Left kidney (tissue), 2 donors: Measurements from ENCODE around the gene MALT1. TPM values are rescaled to one million over a fixed set of nuclear protein-coding genes. Genes with fewer than 3 reads are reported as not detected.
"Not testable (repeated sequence)": the region's sequence is repeated elsewhere in the genome, so short reads cannot be mapped to it uniquely, and the experiment has no call there.

Experiments
- DNase-seq: peaks from one replicate; pipeline ENCODE4 v3.0.0-alpha.2; 2013
- polyA plus RNA-seq: library from polyadenylated mRNA; unstranded; fragments of 120-200 nt; gene quantifications from one replicate; pipeline ENCODE4 v1.2.1, GENCODE V29; 2013; ENCODE audit not compliant: insufficient read length

The MALT1 gene
- polyA plus RNA-seq, 1 donor = 42.6 TPM

DNA sequence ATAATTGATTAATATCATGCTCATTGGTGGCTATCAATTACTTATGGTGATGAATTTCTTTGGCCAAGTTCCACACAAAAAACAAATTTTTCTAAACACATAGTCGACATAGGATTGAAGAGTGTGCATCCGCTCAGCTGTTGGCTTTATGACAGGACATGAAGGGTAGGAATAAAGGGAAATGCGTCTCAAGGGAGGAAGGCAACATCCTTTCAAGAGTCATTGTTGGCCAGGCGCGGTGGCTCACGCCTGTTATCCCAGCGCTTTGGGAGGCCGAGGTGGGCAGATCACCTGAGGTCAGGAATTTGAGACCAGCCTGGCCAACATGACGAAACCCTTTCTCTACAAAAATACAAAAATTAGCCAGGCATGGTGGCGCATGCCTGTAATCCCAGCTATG is 20.4 kb upstream of the MALT1 start:
- DNase-seq = not testable (repeated sequence)

GRCh38 chr18:58653144-58653722 is 18.0 kb upstream of the MALT1 start:
- DNase-seq = not testable (repeated sequence)

- no peak for DNase-seq
Measured at GRCh38 chr18:58653814-58654509, 17.3 kb upstream of the MALT1 start.

GRCh38 chr18:58654896-58655614 is 16.2 kb upstream of the MALT1 start:
- DNase-seq = no peak

DNA sequence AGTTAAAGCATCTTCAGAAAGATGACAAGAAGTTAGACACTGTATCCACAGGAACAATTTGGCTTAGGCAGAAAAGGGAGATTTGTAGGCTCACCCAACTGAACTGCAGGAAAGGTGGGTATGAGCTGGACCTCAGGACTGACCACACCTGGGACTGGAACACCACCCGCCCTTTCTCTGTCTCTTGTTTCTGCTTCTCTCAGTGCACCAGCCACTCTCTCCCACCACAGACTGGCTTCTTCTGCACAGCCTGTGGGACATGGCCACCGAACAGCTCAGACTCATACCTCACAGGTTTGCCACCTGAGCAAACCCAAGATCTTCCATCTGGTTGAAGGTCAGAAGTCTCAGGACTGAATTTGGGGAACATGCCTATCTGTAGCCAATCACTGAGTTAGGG is 14.2 kb upstream of the MALT1 start:
- DNase-seq = no peak

DNA sequence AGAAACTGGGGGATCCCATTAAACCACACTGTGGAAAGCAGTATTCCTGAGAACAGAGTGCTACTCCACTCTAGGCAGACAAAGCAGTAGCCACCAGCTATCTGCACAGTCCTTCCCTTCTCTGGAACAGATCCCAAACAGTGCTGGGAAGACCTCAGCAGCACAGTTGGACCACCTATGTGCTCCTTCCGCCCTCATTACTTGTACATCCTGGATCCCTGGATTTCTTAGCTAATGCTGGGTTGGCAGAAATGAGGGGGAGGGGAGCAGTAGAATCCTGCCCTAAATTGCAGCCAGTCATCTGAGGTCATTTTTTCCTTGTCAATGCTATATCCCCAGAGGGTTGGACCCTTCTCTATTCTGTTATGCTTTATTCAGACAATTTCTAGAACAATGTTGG is 13.8 kb upstream of the MALT1 start:
- DNase-seq = no peak

DNA sequence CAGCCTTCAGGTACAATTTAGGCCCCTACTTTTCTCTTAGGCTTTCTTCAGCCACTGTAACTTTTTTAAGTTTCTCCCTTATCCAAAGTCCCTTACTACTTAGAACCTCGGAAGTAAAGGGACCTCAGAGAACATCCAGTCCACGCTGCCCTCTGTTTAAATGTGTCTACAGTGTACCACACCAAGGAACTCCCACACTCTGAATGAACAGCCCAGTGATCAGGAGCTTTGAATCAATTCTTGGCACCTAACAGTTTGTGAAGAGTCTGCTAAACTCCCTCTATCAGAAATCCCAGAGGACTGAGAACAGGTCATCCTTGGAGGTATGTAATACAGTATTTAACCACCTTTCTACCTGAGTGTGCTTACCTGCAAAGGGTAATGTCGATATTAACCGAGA is 11.6 kb upstream of the MALT1 start:
- DNase-seq = no peak

GRCh38 chr18:58660915-58661314 is 10.3 kb upstream of the MALT1 start:
- no peak for DNase-seq

DNA sequence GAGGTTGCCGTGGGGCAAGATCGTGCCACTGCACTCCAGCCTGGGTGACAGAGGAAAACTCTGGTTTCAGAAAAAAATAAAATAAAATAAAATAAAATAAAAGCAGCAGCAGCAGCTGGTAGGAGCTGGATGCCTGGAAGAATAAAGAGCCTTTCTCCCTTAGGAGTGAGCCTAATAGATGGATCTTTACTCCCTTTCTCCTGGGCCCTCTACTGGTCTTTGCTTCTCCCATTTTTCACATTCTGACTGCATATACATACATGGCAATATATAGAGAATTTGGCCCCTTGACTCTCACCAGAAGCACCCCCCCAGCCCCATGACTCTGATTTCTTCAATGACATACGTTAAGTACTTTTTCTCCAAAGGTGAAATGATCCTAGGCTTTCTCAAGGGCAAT is 9.8 kb upstream of the MALT1 start:
- no peak for DNase-seq

DNA sequence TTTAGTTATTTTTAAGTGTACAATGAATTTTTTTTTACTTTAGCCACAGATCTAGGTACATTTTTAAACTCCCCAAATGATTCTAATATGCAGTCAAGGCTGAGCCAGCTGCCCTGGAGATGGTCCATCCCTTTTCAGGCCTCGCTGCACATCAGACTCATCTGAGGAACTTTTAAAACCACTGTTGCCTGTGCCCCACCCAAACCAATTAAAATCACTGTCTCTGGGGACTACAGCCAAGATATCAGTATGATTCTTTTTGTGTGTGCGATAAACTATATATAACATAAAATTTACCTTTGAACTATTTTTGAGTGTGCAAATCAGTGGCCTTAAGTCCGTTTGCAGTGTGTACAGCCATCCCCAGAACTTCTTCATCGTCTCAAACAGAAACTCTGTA is 9.1 kb upstream of the MALT1 start:
- DNase-seq = no peak

- DNase-seq = no peak
Measured at GRCh38 chr18:58666176-58666575, 5.1 kb upstream of the MALT1 start.

GRCh38 chr18:58668211-58668610 is 3.1 kb upstream of the MALT1 start:
- DNase-seq = no peak

DNA sequence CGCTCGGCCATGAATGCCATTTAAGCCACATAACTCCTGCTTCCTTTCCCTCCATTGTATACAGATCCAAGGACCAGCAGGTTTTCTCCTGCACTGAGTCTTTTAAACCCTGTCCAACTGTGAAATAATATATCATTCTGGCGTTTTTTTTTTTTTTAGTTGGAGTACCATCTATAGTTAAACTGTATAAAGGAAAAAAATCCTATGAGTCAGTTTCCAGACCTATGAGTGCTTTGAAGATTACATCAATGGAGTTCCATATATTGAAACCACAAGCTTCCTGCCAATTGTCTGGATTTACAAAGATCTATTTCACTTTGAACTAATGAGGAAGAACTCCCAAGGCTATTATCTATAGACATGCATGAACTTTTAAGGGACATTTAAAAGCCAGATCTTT is 2.4 kb upstream of the MALT1 start:
- DNase-seq = no peak

DNA sequence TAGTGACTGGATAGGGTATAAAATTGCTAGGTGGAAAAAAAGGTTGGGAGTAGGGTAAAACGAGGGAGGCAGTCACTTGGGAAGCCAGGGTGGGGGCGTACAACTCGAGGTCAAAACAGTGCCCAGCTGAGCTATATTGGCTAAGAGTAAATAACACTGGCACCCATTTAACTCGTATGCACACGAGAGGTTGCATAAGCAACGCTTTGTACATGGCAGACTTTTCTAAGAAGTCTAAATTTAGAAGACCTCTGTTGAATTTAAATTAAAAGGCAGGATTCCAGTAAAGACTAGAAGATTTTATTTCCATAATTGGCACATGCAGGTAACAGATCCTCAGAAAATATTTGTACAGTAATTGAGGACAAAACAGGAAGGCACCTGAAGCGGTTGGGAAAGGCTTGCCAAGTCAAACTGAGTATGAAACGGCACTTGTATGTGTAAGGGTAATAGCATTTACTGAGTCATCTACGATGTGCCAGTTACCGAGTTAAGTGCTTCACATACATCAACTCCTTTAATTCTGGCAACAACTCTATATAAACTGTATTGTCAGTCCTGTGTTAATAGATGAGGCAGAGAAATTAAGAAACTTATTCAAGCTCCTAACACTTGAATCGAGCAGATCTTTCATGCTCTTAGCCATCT is 1.4 kb upstream of the MALT1 start:
- DNase-seq = no peak

DNA sequence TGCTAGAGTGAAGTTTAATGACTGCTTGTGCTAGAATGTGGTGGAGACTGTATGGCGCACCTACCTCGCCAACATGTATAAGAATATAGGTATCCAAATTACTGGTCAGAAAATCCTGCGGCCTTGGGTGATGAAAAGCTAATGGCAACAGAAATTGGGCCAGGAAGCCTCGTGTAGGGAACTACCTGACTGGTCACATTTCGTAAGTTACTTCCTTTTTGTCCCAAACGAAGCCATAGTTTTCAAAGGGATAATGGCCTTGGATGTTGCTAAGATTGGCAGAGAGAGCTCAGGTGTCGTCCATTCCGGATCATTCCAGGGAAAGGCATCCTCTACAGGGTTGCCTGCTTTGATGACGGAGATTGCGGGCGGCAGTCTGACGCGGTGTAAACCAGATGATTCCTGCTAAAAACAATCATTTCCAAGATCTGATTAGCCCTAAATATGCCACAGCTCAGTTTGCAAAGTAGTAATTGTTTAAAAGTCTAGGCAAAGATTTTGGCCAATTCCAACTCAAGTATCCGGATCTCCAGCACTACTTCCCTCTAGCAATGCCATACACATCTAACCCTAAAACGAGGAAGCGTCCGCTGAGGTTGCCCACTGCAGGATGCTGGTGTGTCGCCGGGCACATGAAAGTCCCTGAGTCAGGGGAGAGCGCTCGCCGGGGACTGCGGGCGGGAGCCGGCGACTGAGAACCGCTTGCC is 708 bp upstream of the MALT1 start:
- no peak for DNase-seq

- DNase-seq = peak; percentile 32
Measured at GRCh38 chr18:58671632-58672564, 633 bp downstream of the MALT1 start.

DNA sequence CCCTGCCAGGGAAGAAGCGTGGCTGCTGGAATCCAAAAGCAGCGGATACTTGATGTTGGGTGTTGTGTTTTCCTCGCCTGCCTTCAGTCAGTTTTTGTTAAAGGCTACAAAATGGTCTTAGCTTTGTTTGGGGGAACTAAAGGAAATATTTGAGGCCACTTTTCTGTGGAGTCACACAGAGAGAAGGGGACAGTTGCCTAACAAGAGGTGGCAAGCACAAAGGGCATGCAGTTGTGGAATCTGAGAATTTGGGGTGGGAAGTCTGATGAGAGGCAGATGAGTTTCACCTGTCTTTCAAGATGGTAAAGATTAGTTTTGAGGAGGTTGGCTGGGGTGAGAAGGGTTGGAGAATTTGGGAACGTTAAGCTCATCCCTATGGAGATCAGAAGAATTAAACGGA is 2.9 kb downstream of the MALT1 start:
- DNase-seq = no peak

GRCh38 chr18:58674863-58675472 is 3.7 kb downstream of the MALT1 start:
- DNase-seq = no peak

DNA sequence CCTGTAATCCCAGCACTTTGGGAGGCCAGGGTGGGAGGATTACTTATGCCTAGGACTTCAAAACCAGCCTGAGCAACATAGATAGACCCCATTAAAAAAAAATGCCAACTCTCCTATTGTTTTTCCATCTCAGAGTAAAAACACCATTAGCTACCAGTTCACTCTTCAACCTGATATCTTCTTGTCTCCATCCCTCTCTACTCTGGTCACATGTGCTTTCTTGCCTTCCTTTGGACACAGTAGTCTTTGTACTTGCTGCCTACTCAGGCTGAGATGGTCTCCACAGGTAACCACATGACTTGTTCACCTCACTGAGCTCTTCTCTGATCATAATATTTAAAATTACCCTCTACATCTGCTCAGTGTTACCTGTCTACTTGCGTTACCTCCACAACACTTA is 5.0 kb downstream of the MALT1 start:
- no peak for DNase-seq

DNA sequence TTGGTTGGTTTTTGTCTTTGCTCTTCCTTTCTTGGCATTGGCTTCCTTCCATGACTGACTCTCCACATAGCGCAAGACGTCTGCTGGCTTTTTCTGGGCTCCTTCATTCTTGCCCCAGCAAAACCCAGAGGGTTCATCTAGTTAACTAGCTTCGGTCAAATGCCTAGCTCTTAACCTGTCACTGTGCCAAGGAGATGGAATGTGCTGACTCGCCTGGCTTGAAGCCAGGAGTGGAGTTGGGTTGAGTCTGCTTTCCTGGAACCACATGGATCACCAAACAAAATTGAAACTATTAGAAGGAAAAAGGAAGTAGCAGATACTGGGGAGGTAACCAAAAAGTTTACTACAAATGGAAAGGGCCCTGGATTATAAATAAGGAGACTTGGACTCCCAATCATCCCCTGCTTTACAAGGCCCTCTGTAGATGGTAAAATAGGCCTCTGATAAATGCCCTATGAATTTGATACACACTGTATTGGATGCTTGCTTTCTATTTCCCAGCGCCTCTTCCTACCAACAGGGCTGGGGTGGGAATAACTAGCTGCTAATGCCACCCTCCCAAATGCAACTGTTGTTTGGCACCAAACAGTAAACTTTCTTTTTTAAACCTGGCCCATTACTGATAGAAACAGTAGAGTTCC is 11.3 kb downstream of the MALT1 start:
- DNase-seq = peak; percentile 62
